GM21825 (cell line): ENCODE measurements around the gene NECTIN2.
A peak's percentile ranks its signal among the peaks of the same experiment; 100 is the strongest.
"Not testable (repeated sequence)": the region's sequence is repeated elsewhere in the genome, so short reads cannot be mapped to it uniquely, and the experiment has no call there.

Source experiments
- ATAC-seq: cut with Tn5 transposase; IDR thresholded peaks from one replicate; pipeline ENCODE4 v1.9.1; 2021; ENCODE audit warnings: mild to moderate bottlenecking, moderate library complexity; ENCODE audit not compliant: unreplicated experiment

NECTIN2 gene

GRCh38 chr19:44904426-44904994, 58.4 kb downstream of the NECTIN2 start:
- ATAC-seq, result no peak

GRCh38 chr19:44905437-44906160, 59.5 kb downstream of the NECTIN2 start, which contains the start of gene APOE:
APOE (plus strand) TSS chr19:44905796; CDS start chr19:44906625, 829 bp downstream.
- no peak for ATAC-seq

GRCh38 chr19:44907613-44908012, 61.5 kb downstream of the NECTIN2 start:
- ATAC-seq, result no peak

DNA sequence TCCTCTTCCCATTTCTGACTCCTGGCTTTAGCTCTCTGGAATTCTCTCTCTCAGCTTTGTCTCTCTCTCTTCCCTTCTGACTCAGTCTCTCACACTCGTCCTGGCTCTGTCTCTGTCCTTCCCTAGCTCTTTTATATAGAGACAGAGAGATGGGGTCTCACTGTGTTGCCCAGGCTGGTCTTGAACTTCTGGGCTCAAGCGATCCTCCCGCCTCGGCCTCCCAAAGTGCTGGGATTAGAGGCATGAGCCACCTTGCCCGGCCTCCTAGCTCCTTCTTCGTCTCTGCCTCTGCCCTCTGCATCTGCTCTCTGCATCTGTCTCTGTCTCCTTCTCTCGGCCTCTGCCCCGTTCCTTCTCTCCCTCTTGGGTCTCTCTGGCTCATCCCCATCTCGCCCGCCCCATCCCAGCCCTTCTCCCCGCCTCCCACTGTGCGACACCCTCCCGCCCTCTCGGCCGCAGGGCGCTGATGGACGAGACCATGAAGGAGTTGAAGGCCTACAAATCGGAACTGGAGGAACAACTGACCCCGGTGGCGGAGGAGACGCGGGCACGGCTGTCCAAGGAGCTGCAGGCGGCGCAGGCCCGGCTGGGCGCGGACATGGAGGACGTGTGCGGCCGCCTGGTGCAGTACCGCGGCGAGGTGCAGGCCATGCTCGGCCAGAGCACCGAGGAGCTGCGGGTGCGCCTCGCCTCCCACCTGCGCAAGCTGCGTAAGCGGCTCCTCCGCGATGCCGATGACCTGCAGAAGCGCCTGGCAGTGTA, 62.2 kb downstream of the NECTIN2 start:
- no peak for ATAC-seq

- no peak for ATAC-seq
Observed at GRCh38 chr19:44908836-44909261, 62.8 kb downstream of the NECTIN2 start.

DNA sequence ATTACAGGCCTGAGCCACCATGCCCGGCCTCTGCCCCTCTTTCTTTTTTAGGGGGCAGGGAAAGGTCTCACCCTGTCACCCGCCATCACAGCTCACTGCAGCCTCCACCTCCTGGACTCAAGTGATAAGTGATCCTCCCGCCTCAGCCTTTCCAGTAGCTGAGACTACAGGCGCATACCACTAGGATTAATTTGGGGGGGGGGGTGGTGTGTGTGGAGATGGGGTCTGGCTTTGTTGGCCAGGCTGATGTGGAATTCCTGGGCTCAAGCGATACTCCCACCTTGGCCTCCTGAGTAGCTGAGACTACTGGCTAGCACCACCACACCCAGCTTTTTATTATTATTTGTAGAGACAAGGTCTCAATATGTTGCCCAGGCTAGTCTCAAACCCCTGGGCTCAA, 63.7 kb downstream of the NECTIN2 start:
- no peak for ATAC-seq

- not testable (repeated sequence) for ATAC-seq
Observed at GRCh38 chr19:44911896-44912295, 65.8 kb downstream of the NECTIN2 start.

GRCh38 chr19:44912854-44913253, 66.8 kb downstream of the NECTIN2 start:
- no peak for ATAC-seq

DNA sequence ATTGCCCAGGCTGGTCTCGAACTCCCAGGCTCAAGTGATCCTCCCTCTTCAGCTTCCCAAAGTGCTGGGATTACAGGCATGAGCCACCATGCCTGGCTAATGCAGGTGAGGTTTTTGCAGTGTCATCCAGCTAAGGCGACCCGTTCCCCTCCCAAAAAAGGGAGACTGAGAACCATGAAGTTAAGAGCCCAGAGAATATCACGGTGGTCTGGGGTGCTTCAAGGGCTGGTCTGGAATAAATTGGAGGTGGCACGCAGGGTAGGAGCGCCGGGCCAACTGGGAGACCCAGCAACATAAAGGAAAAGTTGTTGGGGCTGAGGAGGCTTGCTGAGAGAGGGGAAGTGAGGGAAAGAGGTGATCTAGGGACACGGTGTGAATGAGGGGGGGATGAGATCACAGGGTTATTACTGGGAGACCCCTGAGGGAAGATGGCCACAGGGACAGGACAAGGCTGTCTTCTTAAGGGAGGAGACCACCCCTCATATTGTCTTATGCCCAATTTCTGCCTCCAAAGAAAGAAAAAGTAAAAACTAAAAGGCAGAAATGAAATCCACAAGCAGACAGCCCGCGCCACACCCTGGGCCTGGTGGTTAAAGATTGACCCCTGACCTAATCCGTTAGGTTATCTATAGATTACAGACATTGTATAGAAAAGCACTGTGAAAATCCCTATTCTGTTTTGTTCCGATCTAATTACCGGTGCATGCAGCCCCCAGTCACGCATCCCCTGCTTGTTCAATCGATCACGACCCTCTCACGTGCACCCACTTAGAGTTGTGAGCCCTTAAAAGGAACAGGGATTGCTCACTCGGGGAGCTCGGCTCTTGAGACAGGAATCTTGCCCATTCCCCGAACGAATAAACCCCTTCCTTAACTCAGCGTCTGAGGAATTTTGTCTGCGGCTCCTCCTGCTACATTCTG, 67.7 kb downstream of the NECTIN2 start:
- ATAC-seq, result not testable (repeated sequence)

- peak; percentile 90 for ATAC-seq
Observed at GRCh38 chr19:44914433-44915206, 68.5 kb downstream of the NECTIN2 start, which contains the start of gene APOC1. APOC1 (plus strand) TSS chr19:44914608; CDS start chr19:44914892, 284 bp downstream.

GRCh38 chr19:44924243-44924725, 78.2 kb downstream of the NECTIN2 start:
- no peak for ATAC-seq

DNA sequence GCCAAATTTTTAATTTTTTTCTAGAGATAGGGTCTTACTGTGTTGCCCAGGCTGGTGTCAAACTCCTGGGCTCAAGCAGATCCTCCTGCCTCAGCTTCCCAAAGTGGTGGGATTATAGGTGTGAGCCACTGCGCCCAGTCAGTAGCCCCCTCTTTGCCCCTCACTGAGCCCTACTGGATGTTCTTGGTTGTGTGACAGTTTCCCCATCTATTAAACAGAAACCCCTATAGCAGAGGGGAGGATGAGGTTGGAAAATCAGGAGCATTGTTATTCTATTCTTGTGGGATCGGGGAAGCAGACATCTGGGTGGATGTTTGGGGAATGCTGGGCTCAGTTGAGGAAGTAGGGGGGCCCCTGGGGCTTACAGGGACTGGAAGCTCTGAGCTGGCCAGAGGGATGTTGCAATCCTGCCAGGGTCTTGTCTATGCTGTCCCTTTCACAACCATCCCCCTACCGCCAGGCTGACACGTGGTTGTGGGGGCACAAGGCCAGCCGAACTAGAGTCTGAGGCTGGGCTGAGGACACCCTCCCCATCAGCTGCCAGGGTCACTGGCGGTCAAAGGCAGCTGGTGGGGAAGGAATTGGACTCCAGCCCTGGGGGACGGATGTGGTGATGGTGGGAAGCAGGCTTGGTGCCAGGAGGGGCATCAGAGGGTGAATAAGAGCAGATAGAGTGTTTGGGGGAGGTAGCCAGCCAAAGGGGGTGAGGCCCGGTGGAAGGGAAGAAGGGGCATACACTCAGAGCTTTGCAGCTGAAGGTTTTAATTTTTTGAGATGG, 79.2 kb downstream of the NECTIN2 start:
- no peak for ATAC-seq

DNA sequence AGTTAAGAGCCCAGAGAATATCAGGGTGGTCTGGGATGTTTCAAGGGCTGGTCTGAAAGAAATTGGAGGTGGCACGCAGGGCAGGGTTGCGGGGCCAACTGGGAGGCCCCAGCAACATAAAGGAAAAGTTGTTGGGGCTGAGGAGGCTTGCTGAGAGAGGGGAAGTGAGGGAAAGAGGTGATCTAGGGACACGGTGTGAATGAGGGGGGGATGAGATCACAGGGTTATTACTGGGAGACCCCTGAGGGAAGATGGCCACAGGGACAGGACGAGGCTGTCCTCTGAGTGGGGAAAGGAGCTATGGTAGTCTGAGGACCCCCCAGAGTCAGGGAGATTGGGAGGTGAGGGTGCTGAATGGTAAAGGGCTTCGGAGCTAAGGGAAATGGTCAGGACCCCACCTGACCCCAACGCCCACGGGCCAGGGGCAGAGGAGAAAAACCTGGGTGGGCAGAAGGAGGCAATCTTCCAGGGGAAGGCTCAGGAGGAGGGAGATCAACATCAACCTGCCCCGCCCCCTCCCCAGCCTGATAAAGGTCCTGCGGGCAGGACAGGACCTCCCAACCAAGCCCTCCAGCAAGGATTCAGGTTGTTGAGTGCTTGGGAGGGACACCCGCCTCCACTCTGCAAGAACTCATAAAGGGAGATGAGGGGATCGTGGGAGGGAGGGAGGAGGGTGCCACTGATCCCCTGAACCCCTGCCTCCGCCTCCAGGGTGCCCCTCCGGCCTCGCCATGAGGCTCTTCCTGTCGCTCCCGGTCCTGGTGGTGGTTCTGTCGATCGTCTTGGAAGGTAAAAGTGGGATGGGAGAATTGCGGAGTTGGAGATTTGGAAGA, 80.4 kb downstream of the NECTIN2 start:
- not testable (repeated sequence) for ATAC-seq

DNA sequence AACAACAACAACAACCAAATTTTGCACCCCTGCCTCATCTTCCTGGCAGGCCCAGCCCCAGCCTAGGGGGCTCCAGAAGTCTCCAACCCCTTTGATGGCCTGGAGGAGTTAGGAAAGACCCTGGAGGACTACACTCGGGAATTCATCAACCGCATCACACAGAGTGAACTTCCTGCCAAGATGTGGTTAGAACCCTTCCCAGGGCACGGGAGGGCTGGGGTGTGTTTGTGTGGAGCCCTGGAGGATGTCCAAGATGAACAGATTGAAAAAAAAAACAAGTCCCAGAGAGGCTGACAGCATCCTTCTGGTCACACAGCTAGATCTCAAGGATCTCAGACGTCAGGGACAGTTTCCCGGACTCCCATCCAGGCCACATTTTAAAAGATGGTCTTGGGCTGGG, 81.6 kb downstream of the NECTIN2 start:
- no peak for ATAC-seq

GRCh38 chr19:44930088-44930487, 84.0 kb downstream of the NECTIN2 start:
- ATAC-seq, result no peak

- ATAC-seq, result no peak
Observed at GRCh38 chr19:44931541-44931940, 85.4 kb downstream of the NECTIN2 start.
